Stimulated activated CD8-positive, alpha-beta memory T cell treated with anti-CD3 and anti-CD28 coated beads, Interleukin-12 subunit alpha, Interleukin-12 subunit beta, amount 100 ng/mL, for 1 hour (primary cell): ENCODE data around the gene TMEM236.
"Not testable (repeated sequence)": the region's sequence is repeated elsewhere in the genome, so short reads cannot be mapped to it uniquely, and the experiment has no call there.

Experiments used
- DNase-seq: peaks from one replicate; pipeline ENCODE4 v3.0.0-alpha.2; 2020; ENCODE audit warnings: low read depth

The TMEM236 gene

GRCh38 chr10:17751781-17752445 lies at the start of gene TMEM236:
Gene TMEM236, plus strand, starts transcription at chr10:17752201. Its CDS starts 95 bp downstream, at chr10:17752296.
- DNase-seq, result no peak

GRCh38 chr10:17703706-17704105 lies 48.3 kb upstream of the TMEM236 start:
- no peak for DNase-seq

- DNase-seq, result no peak
These were observed 43.2 kb upstream of the TMEM236 start for GRCh38 chr10:17708821-17709220.

GRCh38 chr10:17709492-17709891 lies 42.5 kb upstream of the TMEM236 start:
- DNase-seq, result no peak

- no peak for DNase-seq
These were observed 41.8 kb upstream of the TMEM236 start for GRCh38 chr10:17710181-17710580.

GRCh38 chr10:17712053-17712452 lies 39.9 kb upstream of the TMEM236 start:
- DNase-seq, result no peak

GRCh38 chr10:17712717-17713471 lies 39.1 kb upstream of the TMEM236 start:
- DNase-seq, result no peak

GRCh38 chr10:17713758-17714157 lies 38.2 kb upstream of the TMEM236 start:
- DNase-seq, result no peak

- no peak for DNase-seq
These were observed 35.8 kb upstream of the TMEM236 start for GRCh38 chr10:17716161-17716560.

- DNase-seq, result not testable (repeated sequence)
These were observed 29.5 kb upstream of the TMEM236 start for GRCh38 chr10:17722317-17723014.

GRCh38 chr10:17725703-17726102 lies 26.3 kb upstream of the TMEM236 start:
- DNase-seq, result no peak

- no peak for DNase-seq
These were observed 22.4 kb upstream of the TMEM236 start for GRCh38 chr10:17729630-17730029.

- DNase-seq, result no peak
These were observed 21.3 kb upstream of the TMEM236 start for GRCh38 chr10:17730667-17731066.

GRCh38 chr10:17731331-17732020 lies 20.5 kb upstream of the TMEM236 start:
- DNase-seq, result no peak

- DNase-seq, result no peak
These were observed 18.4 kb upstream of the TMEM236 start for GRCh38 chr10:17733620-17734019.

- no peak for DNase-seq
These were observed 17.4 kb upstream of the TMEM236 start for GRCh38 chr10:17734432-17735080.

GRCh38 chr10:17735166-17735941 lies 16.6 kb upstream of the TMEM236 start:
- no peak for DNase-seq

GRCh38 chr10:17736223-17736622 lies 15.8 kb upstream of the TMEM236 start:
- DNase-seq, result no peak

GRCh38 chr10:17737027-17737965 lies 14.7 kb upstream of the TMEM236 start:
- no peak for DNase-seq

- DNase-seq, result no peak
These were observed 11.3 kb upstream of the TMEM236 start for GRCh38 chr10:17740668-17741067.
